ENCODE results near the gene CASZ1. TPM values are rescaled to one million over a fixed set of nuclear protein-coding genes. Genes with fewer than 3 reads are reported as not detected.

Gene CASZ1
- total and polyA plus RNA-seq, 9 of the 15 experiments (the other 6 are each of a cell fraction or from before 2014, with no cell fraction given) = 0.01 to 4.0 (median 0.76) TPM; not detected in 1

GRCh38 chr1:10639011-10639774 lies 157.3 kb downstream of the CASZ1 start:
- no peak overlapping the region for H2AFZ ChIP-seq (ENCODE audit: low read depth, low read length)
- H3K4me3 ChIP-seq = no peak overlapping the region
- FAIRE-seq (no peak), DNase-seq (ENCODE audit: extremely low read depth in 1 of 4, low spot score in 3 of 4) (no peak), ATAC-seq (no peak)
- H3K27me3 ChIP-seq (ENCODE audit: control insufficient read depth in 2 of 2, insufficient read depth in 2 of 2, low read length in 2 of 2) = peaks cover 11 to 25% of the 10 kb centered on the region in 2 experiments; a peak in 4 of 5 replicates
- intact Hi-C loops (cut with micrococcal nuclease) = no loop called here
- peaks cover 3% of the 10 kb centered on the region for H3K9me1 ChIP-seq (ENCODE audit: control insufficient read depth, insufficient read depth, low read length)
- H3K79me2 ChIP-seq (ENCODE audit: control insufficient read depth, insufficient read depth, low read length) = no peaks in the 10 kb centered on the region
- ChIA-PET POLR2A (interaction anchor here (2.3 kb wide), 1 partner anchor 14 kb away, joined by 11 read pairs; no protein-coding TSS in a partner anchor), CTCF (ENCODE audit: low intra/inter-chr PET ratio) (no interaction called here)
- BruUV-seq (replicated peaks) = no TSS peak
- peaks cover 0 to 70% of the 10 kb centered on the region in 2 experiments; a peak in 2 of 5 replicates for H3K4me1 ChIP-seq (replicated peaks in 1 of 2; ENCODE audit: control insufficient read depth in 2 of 2, insufficient read depth in 2 of 2, low read length in 2 of 2)
- peaks cover 8% of the 10 kb centered on the region; the same call in 1 of the 2 replicates for H4K20me1 ChIP-seq (replicated peaks; ENCODE audit: control insufficient read depth, insufficient read depth, low read length)
- H3K27ac ChIP-seq (ENCODE audit: extremely low read depth, low read depth, low read length) = no peak overlapping the region
- no peaks in the 10 kb centered on the region for H3K9me3 ChIP-seq (replicated peaks; ENCODE audit: control insufficient read depth, insufficient read depth, low read depth, low read length)
- in situ Hi-C loops (cut with MboI) = no loop called here
- no peaks in the 10 kb centered on the region for H3K36me3 ChIP-seq (ENCODE audit: control insufficient read depth, insufficient read depth, low read length)
- no peak for TF ChIP-seq ATF7 (IDR thresholded peaks at IDR 0.05)
- TF ChIP-seq ZBTB33 (CRISPR knock-in tag; IDR thresholded peaks at IDR 0.05) = peak; percentile 87
- no peak overlapping the region for H3K9ac ChIP-seq (ENCODE audit: insufficient read depth in 1 of 2, low read depth in 2 of 2, low read length in 2 of 2)
- 81% methylated on average over 24 of the region's 108 CpGs for WGBS (ENCODE audit: insufficient coverage, low coverage, missing lambda C conversion rate)
- no peak overlapping the region for H3K4me2 ChIP-seq (ENCODE audit: insufficient read depth, low read length)
